Subcutaneous adipose tissue (tissue), 4 donors: Measurements from ENCODE around the gene PRDM16. TPM values are rescaled to one million over a fixed set of nuclear protein-coding genes. Genes with fewer than 3 reads are reported as not detected.

Experiments used
- total RNA-seq, 4 donors: library from RNA; depleted of rRNA; stranded (reverse); fragments of >200 nt; gene quantifications; one replicate each; pipeline ENCODE4 v1.1.0, GENCODE V29; 2016
- TF ChIP-seq, protein P1 (sequence below): fragments of 450-650 bp; IDR thresholded peaks from one replicate; pipeline ENCODE4 v1.5.1; 2016; ENCODE audit warnings: low read depth, mild to moderate bottlenecking, control low read depth, antibody characterized with exemption, moderate library complexity

PRDM16 gene
- total RNA-seq, 4 donors from 2014 or later, result 0.82 to 1.7 (median 1.1) TPM

DNA sequence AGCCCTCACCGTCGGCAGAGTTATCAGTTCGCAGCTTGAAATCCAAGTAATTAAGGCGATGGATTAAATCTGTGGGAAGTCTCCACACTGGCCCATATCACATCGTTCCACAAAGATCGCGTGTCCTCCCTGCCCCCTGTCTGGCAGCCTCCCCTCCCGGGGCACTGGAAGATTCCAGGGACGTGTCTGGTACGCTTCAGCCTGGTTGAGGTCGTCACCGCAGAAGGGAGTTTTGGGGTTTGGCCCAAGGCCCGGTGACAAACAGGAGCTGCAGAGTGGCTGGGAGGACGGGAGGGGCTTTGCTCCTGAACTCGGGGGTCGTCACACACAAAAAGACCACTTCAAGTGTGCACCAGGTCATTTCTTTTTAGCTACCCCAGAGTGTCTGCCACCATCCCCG, 51.1 kb downstream of the PRDM16 start:
- TF ChIP-seq, protein P1, sequence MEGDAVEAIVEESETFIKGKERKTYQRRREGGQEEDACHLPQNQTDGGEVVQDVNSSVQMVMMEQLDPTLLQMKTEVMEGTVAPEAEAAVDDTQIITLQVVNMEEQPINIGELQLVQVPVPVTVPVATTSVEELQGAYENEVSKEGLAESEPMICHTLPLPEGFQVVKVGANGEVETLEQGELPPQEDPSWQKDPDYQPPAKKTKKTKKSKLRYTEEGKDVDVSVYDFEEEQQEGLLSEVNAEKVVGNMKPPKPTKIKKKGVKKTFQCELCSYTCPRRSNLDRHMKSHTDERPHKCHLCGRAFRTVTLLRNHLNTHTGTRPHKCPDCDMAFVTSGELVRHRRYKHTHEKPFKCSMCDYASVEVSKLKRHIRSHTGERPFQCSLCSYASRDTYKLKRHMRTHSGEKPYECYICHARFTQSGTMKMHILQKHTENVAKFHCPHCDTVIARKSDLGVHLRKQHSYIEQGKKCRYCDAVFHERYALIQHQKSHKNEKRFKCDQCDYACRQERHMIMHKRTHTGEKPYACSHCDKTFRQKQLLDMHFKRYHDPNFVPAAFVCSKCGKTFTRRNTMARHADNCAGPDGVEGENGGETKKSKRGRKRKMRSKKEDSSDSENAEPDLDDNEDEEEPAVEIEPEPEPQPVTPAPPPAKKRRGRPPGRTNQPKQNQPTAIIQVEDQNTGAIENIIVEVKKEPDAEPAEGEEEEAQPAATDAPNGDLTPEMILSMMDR, result no peak

DNA sequence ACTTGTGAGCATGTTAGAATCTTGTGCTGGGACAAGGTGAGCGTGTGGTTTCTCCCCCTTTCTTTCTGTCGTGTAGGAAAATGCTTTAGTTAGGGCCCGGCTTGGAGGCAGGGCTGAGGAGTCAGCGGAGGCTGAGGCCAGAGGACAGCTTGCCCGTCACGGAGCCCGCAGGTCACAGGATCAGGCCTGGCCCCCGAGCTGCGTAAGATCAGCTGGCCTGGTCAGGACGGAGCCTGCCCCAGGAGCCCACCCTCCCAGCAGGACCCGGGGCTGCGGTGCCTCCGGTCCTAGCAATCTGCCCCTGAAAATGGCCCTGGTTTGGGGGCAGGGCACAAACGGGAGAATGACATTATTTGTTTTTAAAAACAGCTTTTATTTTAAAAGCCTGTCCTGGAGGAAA, 52.0 kb downstream of the PRDM16 start:
- TF ChIP-seq, protein P1, result no peak

DNA sequence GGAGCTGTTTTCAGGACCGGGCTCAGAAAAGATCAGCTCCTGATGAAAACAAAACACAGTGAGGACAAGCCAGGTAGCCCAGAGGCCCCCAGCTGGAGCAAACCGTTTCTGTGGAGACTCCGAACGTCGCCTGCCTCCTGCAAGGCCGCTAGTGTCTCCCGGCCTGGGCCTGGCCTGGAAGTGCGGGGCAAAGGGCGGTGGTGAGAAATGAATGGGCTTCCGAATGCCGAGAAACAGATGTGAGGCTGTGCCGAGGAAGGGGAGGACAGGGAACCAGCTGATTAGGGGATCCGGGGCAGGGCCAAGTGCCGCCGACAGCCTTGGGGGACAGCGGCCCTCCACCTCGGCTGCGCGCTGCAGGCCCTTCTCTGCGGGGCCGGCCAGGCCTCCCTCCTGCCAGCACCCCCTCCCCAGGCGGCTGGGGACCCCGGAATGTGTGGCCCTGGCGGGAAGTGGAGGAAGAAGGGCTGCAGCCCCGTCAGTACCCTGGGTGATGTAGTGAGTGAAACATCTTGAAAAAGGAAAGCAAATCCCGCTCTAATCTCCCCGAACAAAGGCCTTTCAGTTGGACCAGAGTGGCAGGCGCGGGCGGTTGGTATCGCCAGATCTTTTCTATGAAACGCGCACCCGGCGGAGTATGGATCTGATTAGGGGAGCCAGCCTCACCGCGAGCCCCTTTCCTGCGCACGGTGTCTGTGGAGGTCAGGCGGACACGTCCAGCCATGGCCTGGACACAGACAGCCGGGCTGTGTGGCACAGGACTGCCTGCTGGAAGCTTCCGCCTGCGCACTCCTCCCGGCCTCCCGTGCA, 52.6 kb downstream of the PRDM16 start:
- TF ChIP-seq, protein P1, result no peak

- TF ChIP-seq, protein P1, result no peak
Observed at GRCh38 chr1:3122311-3122710, 53.3 kb downstream of the PRDM16 start.

DNA sequence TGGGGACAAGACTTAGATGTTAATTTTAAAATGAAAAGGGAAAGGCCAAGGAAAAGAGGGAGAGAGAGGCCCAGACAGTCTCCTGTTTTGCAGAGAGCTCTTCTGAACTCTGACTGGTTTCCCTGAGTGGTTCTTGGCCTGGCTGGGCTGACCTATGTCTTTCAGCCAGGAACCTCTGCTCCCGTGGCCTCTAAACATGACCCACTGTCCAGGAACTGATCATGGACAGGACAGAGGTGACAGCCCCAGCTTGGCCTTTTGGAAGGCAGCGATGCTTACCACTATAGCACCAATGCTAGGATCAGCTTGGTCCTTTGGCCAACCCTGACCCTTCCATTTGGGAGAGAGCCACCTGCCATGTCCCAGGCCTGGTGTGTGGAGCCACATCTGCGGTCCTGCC, 55.2 kb downstream of the PRDM16 start:
- TF ChIP-seq, protein P1, result no peak

DNA sequence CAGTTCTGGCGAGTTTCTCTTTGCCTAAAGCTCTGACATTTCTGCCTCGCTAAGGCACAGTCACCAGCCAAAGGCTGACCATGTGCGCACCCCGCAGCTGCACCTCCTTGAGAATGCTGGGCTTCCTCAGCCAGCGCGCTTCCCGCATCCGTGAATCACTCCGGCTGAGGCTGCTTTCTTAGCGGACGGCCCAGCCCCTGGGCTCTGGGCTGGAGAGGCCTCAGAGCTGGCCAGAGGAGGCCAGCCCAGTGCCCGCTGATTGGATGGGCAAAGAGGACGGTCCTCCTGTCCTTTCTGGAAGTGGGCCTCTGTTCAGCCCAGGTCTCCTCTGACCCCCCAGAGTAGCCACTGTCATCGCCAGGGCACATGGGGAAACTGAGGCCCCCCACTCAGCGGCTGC, 56.1 kb downstream of the PRDM16 start:
- TF ChIP-seq, protein P1, result no peak

DNA sequence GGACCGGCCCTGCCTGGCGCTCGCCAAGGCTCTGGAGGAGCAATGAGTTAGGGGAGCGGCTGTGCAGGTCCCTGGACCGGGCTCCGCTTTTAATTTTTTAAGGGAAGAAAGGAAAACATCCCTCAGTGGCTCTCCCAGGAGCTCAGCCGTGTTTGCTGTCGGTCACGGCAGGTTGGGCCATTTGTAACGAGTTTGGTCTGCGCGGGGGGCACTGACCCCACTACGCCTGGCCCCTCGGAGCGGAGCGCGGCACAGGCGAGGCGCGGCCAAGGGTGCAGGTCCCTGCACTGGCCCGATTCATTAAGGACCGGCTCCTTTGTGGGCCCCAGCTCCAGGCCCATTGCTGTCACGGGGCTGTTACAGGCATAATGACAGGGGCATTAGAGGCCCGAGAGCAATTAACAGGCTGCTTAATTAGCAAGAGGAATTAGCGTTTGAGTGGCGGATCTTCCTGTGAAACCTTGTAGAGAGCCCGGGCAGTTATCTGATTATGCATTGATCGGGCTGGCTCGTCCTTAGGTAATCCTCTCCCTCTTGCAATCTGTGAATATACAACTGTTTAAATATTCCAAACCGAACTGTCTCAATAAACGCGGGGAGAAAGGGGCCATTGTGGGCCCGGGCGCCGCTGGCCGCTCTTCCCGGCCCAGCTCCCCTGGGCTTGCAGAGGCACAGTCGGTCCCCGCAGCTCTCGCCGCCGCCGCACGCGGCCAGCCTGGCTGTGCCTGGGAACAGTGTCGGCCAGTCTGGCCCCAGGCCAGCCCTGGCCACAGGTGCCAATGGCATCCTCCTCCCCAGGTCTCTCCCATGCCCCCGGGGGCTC, 56.8 kb downstream of the PRDM16 start:
- TF ChIP-seq, protein P1, result no peak
